Measurements from ENCODE around the gene ANK3.

- TF ChIP-seq, protein P1, sequence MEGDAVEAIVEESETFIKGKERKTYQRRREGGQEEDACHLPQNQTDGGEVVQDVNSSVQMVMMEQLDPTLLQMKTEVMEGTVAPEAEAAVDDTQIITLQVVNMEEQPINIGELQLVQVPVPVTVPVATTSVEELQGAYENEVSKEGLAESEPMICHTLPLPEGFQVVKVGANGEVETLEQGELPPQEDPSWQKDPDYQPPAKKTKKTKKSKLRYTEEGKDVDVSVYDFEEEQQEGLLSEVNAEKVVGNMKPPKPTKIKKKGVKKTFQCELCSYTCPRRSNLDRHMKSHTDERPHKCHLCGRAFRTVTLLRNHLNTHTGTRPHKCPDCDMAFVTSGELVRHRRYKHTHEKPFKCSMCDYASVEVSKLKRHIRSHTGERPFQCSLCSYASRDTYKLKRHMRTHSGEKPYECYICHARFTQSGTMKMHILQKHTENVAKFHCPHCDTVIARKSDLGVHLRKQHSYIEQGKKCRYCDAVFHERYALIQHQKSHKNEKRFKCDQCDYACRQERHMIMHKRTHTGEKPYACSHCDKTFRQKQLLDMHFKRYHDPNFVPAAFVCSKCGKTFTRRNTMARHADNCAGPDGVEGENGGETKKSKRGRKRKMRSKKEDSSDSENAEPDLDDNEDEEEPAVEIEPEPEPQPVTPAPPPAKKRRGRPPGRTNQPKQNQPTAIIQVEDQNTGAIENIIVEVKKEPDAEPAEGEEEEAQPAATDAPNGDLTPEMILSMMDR (IDR thresholded peaks at IDR 0.05) = no peak
- TF ChIP-seq POLR2A (IDR thresholded peaks at IDR 0.05) (no peak), EP300 (IDR thresholded peaks at IDR 0.05) (no peak), POLR2AphosphoS5 (IDR thresholded peaks at IDR 0.05) (no peak)
Measured at GRCh38 chr10:60148266-60148840, 241.3 kb downstream of the ANK3 start.

All from sigmoid colon (tissue), 4 donors.